HG03095 (cell line): ENCODE measurements around the gene WHAMM.
"Not testable (repeated sequence)": the region's sequence is repeated elsewhere in the genome, so short reads cannot be mapped to it uniquely, and the experiment has no call there.

ENCODE experiments used
- ATAC-seq: cut with Tn5 transposase; IDR thresholded peaks from one replicate; pipeline ENCODE4 v1.9.1; 2021; ENCODE audit warnings: moderate library complexity; ENCODE audit not compliant: unreplicated experiment

WHAMM gene

DNA sequence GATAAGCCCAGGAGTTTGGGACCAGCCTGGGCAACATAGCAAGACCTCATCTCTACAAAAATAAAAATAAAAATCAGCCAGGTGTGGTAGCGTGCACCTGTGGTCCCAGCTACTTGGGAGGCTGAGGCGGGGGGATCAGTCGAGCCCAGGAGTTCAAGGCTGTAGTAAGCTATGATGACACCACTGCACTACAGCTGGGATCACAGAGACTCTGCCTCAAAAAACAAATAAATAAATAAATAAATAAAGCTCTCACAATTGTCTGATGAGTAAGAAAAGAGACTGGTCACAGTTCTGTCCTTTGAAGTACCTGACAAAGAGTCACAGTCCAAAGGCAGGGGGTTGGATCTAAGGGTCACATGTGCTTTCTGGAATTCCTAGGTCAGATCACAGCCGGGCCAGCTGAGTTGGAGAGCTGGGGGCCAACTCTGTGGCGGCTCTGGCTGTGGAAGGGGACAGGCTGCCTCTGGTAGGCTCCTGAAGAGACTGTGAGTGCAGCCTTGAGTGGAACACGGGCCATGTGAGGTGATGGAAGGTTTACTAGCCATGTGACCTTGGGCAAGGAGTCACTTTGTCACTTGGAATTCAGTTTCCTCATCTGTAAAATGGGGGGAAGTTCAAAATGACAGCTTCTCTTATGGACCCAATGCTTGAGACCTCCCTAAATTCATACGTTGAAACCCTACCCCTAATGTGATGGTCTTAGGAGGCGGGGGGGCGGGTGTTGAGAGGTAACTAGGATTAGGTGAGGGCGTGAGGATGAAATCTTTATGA lies 47.2 kb downstream of the WHAMM start:
- no peak for ATAC-seq

DNA sequence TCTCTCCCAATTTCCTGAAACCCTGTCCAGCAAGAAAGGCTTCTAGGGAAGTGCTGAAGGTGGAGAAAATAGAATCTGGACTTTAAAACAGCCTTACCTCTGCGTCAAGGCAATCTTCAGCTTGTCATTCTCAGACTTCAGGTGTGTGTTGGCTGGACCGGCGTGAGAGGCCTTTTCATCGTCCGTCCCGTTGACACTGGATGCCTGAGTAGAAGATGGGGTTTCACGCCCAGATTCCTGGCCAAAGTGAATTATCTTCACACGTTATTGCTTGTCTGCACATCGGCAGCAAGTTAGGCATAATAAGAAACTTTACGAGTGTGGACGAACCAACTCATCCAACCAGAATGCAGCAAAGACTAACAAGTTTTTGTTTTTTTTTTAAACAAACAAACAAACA lies 49.5 kb downstream of the WHAMM start:
- no peak for ATAC-seq

DNA sequence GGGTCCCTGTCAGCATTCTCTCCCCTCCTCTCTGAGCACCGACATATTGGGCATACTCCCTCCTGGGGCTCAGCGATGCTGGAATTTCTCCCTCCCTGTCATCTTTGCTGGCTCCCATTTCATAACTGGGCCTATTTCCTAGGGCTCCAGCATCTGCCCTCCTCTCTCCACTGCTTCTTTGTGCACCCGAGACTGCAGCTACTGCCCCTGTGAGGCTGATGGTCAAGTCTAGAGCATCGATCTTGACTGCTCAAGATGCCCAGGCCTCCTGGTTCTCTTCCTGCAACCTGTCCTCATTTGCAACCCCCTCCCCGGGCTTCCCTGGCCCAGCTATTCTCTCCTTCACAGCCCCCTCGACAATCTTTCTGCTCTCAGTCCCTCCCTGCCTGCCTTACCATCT lies 53.5 kb downstream of the WHAMM start:
- no peak for ATAC-seq

DNA sequence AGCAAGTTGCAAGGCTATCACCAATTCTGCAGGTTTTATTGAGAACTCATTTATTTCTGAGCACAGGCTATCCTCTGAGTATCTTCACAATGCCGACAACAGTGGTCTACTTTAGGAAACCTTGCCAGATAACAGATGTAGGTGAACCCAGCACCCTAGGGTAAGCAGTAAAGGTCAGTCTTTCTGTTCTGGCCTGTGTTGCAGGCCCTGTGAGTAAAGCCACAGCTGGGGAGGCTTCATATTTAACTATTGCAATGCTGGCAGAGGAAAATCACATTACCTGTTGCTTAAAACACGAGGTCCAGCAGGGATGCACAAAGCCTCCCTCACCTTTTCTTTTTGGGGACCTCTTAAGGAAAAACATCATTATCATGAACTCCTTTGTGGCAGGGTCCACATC lies 55.5 kb downstream of the WHAMM start:
- no peak for ATAC-seq

DNA sequence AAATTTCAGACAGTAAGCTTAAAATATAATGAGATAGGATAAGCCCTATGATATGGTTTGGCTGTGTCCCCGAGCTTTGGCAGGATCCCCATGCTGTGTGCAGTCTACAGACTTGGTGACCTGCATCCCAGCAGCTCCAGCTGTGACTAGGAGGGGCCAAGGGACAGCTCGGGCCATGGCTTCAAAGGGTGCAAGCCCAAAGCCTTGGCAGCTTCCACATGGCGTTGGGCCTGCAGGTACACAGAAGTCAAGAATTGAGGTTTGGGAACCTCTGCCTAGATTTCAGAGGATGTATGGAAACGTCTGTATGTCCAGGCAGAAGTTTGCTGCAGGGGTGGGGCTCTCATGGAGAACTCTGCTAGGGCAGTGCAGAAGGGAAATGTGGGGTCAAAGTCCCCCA lies 56.2 kb downstream of the WHAMM start:
- ATAC-seq = not testable (repeated sequence)

- ATAC-seq = not testable (repeated sequence)
Observed at GRCh38 chr15:82865981-82866380, 56.6 kb downstream of the WHAMM start.

- no peak for ATAC-seq
Observed at GRCh38 chr15:82870727-82871320, 61.4 kb downstream of the WHAMM start.

- no peak for ATAC-seq
Observed at GRCh38 chr15:82871358-82871757, 61.9 kb downstream of the WHAMM start.

- ATAC-seq = no peak
Observed at GRCh38 chr15:82871832-82872484, 62.5 kb downstream of the WHAMM start.

DNA sequence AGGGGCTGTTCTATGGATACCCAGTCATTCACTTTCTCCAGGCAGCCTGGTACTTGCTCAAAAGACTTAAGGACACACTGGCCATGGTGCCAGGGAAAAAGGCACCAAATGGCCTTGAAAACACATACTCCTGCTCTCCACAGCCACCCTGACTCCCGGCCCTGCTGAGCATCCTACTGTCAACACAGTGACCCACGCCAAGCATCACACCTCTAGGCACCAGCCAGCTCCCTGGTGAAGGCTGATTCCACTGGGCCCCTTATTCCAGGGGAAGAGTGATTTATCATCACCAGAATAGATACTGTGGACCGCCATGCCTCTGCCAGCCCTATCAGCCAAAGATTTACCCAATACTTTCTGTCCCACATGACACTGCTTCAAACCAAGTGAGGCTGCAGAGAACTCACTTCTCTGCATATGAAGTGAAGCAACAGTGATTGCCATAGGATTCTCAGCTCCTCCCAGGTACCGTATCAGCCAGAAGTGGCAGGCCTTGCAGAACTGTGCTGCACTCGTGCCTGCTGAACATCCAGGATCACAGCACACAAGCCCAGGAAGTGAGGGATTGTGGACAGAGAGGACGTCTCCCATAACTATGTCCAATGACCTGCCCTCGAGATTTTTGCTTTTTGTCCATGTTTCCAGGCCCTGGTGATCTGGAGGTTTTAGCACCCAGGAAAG lies 63.7 kb downstream of the WHAMM start:
- ATAC-seq = no peak

- no peak for ATAC-seq
Observed at GRCh38 chr15:82874267-82874666, 64.8 kb downstream of the WHAMM start.

GRCh38 chr15:82874961-82875360 lies 65.5 kb downstream of the WHAMM start:
- ATAC-seq = no peak

DNA sequence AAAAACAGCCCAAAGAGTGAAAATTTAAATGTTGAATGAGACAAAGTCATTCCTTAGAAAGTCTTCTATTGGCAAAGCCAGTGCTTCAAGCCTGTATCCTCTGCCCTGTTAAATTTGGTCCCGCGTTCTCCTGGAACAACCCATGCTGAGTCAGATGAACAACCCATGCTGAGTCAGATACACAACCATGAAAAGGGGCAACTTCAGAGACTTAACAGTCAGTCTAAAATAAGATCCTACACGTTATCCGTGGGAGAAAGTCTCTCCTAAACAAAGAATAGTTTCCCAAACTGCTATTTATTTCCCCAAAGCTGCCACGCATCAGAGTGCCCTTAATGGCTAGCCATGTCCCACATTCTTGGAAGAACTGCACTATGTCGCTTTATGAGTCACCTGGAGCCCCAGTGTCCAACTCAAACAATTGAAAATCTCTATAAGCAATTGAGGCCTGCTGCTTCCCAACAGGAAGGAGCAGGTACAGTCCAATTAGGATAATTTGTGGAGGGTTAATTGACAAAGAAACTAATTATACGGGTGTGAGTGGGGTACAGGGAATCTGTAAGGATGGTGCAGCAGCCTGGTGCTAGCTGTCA lies 66.1 kb downstream of the WHAMM start:
- no peak for ATAC-seq

- no peak for ATAC-seq
Observed at GRCh38 chr15:82877825-82878224, 68.4 kb downstream of the WHAMM start.

- ATAC-seq = no peak
Observed at GRCh38 chr15:82878325-82878724, 68.9 kb downstream of the WHAMM start.

DNA sequence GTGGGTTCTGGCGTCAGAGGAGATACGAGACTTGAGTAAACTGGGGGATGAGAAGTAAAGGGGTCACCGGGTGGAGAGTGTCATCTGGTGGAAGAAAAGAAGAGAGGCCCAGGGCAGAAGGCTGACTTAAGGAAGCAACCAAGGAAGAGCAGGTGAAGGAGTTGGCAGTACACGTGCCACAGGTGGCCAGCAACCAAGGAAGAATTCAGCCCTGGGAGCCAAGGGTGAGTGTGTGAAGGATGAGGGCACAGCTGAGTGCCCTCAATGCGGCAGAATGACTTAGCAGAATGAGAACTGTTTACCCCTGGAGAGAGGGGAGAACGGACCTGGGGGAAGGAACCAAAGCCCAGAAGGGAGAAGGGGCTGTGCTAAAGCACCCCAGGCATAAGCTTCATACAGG lies 71.3 kb downstream of the WHAMM start:
- ATAC-seq = no peak

- no peak for ATAC-seq
Observed at GRCh38 chr15:82881747-82882146, 72.3 kb downstream of the WHAMM start.

DNA sequence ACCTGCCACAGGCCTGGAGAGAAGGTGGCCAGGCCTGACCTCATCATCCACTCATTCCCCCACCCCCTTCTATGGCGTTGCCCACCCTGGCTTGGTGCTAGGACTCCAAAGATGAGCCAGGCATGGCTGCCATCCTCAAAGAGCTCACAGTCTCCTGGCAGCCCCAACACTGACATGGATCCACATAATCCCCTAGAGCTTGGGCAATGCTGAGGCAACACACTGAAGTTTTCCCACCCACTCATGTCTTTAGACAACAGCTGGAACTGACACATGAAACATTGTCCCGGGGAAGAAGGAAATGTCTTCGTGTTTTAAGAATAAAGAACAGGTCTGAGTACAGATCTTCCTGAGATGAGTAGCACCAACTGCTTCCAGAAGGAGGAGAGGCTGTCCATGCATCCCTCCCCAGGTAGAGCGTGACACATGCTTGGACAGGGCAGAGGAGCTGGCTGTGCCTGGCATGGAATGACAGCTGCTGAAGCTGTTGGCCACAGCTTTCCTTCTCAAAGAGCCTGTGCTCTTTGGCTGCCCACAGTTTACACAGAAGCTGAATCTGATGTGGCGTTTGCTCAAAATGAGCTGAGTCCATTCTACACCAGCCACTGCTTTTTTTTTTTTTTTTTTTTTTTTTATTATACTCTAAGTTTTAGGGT lies 73.0 kb downstream of the WHAMM start:
- ATAC-seq = no peak
